Endothelial cell of coronary artery (primary cell): ENCODE results near the gene BDH1. TPM values are rescaled to one million over a fixed set of nuclear protein-coding genes. Genes with fewer than 3 reads are reported as not detected.

Experiments
- total RNA-seq: library from RNA; depleted of rRNA; stranded (reverse); fragments of >200 nt; gene quantifications from 2 replicates; pipeline ENCODE4 v1.2.3, GENCODE V29; 2014

The BDH1 gene
- 0.94 and 4.1 TPM in 2 replicates for total RNA-seq

GRCh38 chr3:197555281-197556261 lies at the start of gene BDH1:
Gene BDH1, minus strand, starts transcription at chr3:197555968. Its CDS starts 9,525 bp downstream, at chr3:197546443.

Other genes with a start within 250 kb of the BDH1 start
- 7.8 and 8.7 TPM in 2 replicates for gene RUBCN, start 180.9 kb upstream of the BDH1 start, total RNA-seq
- 37.2 and 41.5 TPM in 2 replicates for gene FYTTD1, start 193.9 kb upstream of the BDH1 start, total RNA-seq
- gene LRCH3, start 235.3 kb upstream of the BDH1 start, total RNA-seq: 41.4 and 63.6 TPM in 2 replicates